Naive thymus-derived CD4-positive, alpha-beta T cell (primary cell): Measurements from ENCODE around the gene XYLT1. TPM values are rescaled to one million over a fixed set of nuclear protein-coding genes. Genes with fewer than 3 reads are reported as not detected.

Source experiments
- ATAC-seq: fragments of 150-1000 bp; cut with Tn5 transposase; 2 replicates; pipeline ENCODE4 v1.10.0; 2021; ENCODE audit warnings: mild to moderate bottlenecking, moderate library complexity
- CTCF ChIA-PET: fragments of 350-600 bp; sonication (Branson Sonifier 250); formaldehyde crosslinking; loops from one replicate; lab custom pipeline; 2021; ENCODE audit warnings: antibody characterized with exemption; lab: Charles Lee
- POLR2A ChIA-PET: fragments of 350-600 bp; sonication (Branson Sonifier 250); formaldehyde crosslinking; loops from one replicate; lab custom pipeline; 2021; ENCODE audit warnings: antibody characterized with exemption, inconsistent platforms; lab: Charles Lee
- DNase-seq, 9 donors: peaks; one replicate each; pipeline versions ENCODE4 v3.0.0 to v3.0.0-alpha.2; 2020 to 2022; ENCODE audit warnings: mixed read lengths in 1 of 9
- H3K27ac ChIP-seq: one replicate; pipeline ENCODE4 v1.7.0; 2013; ENCODE audit warnings: mild to moderate bottlenecking, low read depth, low read length, moderate library complexity
- H3K27me3 ChIP-seq, 2 donors: one replicate each; pipeline ENCODE4 v1.7.0; 2013; ENCODE audit warnings: low read length in 2 of 2, mild to moderate bottlenecking in 2 of 2, moderate library complexity in 2 of 2; ENCODE audit not compliant: control insufficient read depth in 2 of 2, insufficient read depth in 2 of 2
- H3K36me3 ChIP-seq, 3 experiments: 1 replicate in 2 of 3; 2 replicates in 1 of 3; pipeline ENCODE4 v1.7.0; 2013; ENCODE audit warnings: low read length in 3 of 3, mild to moderate bottlenecking in 3 of 3, moderate library complexity in 1 of 3; ENCODE audit not compliant: insufficient read depth in 3 of 3, control insufficient read depth in 2 of 3
- H3K4me1 ChIP-seq, 2 donors: one replicate each; pipeline ENCODE4 v1.7.0; 2013; ENCODE audit warnings: low read length in 2 of 2, mild to moderate bottlenecking in 2 of 2, moderate library complexity in 1 of 2; ENCODE audit not compliant: control insufficient read depth in 2 of 2, insufficient read depth in 2 of 2
- H3K4me3 ChIP-seq: 2 replicates; pipeline ENCODE4 v1.7.0; 2013; ENCODE audit warnings: mild to moderate bottlenecking, low read length
- H3K9me3 ChIP-seq, 3 experiments: 1 replicate in 2 of 3; 2 replicates in 1 of 3; pipeline ENCODE4 v1.7.0; 2013; ENCODE audit warnings: low read length in 3 of 3; ENCODE audit not compliant: control insufficient read depth in 2 of 3
- H3K27ac Mint-ChIP-seq, 9 donors: one replicate each; pipeline ENCODE4 v1.8.0; 2020 to 2022; ENCODE audit warnings: mixed read lengths in 9 of 9, mild to moderate bottlenecking in 8 of 9, moderate library complexity in 5 of 9, inconsistent platforms in 2 of 9
- H3K27me3 Mint-ChIP-seq, 5 donors: one replicate each; pipeline ENCODE4 v1.8.0; 2021 to 2022; ENCODE audit warnings: mixed read lengths in 5 of 5, mild to moderate bottlenecking in 1 of 5
- H3K36me3 Mint-ChIP-seq, 5 donors: one replicate each; pipeline ENCODE4 v1.8.0; 2020 to 2022; ENCODE audit warnings: mixed read lengths in 5 of 5, mild to moderate bottlenecking in 3 of 5, inconsistent platforms in 1 of 5
- H3K4me1 Mint-ChIP-seq, 7 donors: one replicate each; pipeline ENCODE4 v1.8.0; 2020 to 2022; ENCODE audit warnings: mixed read lengths in 7 of 7, mild to moderate bottlenecking in 3 of 7, inconsistent platforms in 1 of 7
- H3K4me3 Mint-ChIP-seq, 10 donors: one replicate each; pipeline ENCODE4 v1.8.0; 2020 to 2022; ENCODE audit warnings: mild to moderate bottlenecking in 10 of 10, mixed read lengths in 10 of 10, moderate library complexity in 6 of 10, inconsistent platforms in 2 of 10
- H3K9me3 Mint-ChIP-seq, 11 donors: one replicate each; pipeline ENCODE4 v1.8.0; 2020 to 2022; ENCODE audit warnings: mixed read lengths in 11 of 11, mild to moderate bottlenecking in 4 of 11, inconsistent platforms in 1 of 11, moderate library complexity in 1 of 11
- intact Hi-C, 2 donors: fragments of 100-400 bp; cut with micrococcal nuclease; formaldehyde crosslinking; loops; one replicate each; pipeline ENCODE4 v1.15.1; 2023
- polyA plus RNA-seq, 2 donors: library from polyadenylated mRNA; unstranded; fragments of 300-500 nt; fragmentation: Illumina TruSeq; gene quantifications; one replicate each; pipeline ENCODE4 v1.2.3, GENCODE V29; 2021
- total RNA-seq, 6 experiments: library from RNA in 5 of 6; stranded (reverse) in 5 of 6; gene quantifications; 1 replicate in 5 of 6; 2 replicates in 1 of 6; pipeline ENCODE4 v1.2.3 and lab custom pipeline; 2021 to 2026

The XYLT1 gene
- total and polyA plus RNA-seq, 7 experiments from 2014 or later: 1.9 to 50.4 (median 37.9) TPM

DNA sequence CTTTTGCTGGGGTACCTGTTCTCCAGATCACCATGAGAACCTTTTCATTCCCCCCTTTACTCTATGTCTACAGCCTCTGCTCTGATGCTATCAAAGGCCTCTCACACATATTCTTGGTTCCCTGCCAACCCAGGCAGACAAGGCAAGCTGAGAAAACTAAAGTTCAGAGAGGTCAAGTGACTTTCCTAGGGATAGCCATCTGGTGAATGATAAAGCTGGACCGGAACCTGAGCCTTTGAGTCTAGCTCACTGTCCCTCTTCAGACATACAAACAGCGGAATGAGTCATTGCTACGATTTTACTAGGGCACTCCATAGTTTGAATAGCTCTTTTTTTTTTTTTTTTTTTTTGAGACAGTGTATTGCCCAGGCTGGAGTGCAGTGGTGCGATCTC is 73.3 kb downstream of the XYLT1 start:
- H3K9me3 ChIP-seq: no peaks in the 10 kb centered on the region
- ChIA-PET CTCF (interaction anchor here (0.6 kb wide), 2 partner anchors 36 to 38 kb away, joined by 3 to 10 read pairs; no protein-coding TSS in a partner anchor), POLR2A (interaction anchor here (0.7 kb wide), 2 partner anchors 38 to 53 kb away, joined by 3 read pairs; no protein-coding TSS in a partner anchor)
- Mint-ChIP-seq H3K4me1 (peaks cover 20 to 62% (median 54%) of the 10 kb centered on the region in 7 donors), H3K27ac (peak overlapping the region; percentile 14 to 95 (median 87)), H3K36me3 (peaks cover under 1 to 29% (median 7%) of the 10 kb centered on the region in 5 donors), H3K4me3 (peak overlapping the region in 5 of 10 donors; percentile 11 to 65 (median 47)), H3K27me3 (no peaks in the 10 kb centered on the region), H3K9me3 (peaks cover 0 to 3% (median 0%) of the 10 kb centered on the region in 11 donors)
- peak in 1 of 9 donors; percentile 24 for DNase-seq
- peak overlapping the region; percentile 47 for H3K27ac ChIP-seq
- no peaks in the 10 kb centered on the region for H3K27me3 ChIP-seq
- no peaks in the 10 kb centered on the region for H3K36me3 ChIP-seq
- no peak for ATAC-seq
- intact Hi-C loops: loop anchor here in 1 of 2 donors (1.0 kb wide), 1 partner anchor 33 kb away; no protein-coding TSS in a partner anchor
- H3K4me3 ChIP-seq: peak overlapping the region; percentile 24
- peaks cover 25 to 29% of the 10 kb centered on the region in 2 donors for H3K4me1 ChIP-seq

DNA sequence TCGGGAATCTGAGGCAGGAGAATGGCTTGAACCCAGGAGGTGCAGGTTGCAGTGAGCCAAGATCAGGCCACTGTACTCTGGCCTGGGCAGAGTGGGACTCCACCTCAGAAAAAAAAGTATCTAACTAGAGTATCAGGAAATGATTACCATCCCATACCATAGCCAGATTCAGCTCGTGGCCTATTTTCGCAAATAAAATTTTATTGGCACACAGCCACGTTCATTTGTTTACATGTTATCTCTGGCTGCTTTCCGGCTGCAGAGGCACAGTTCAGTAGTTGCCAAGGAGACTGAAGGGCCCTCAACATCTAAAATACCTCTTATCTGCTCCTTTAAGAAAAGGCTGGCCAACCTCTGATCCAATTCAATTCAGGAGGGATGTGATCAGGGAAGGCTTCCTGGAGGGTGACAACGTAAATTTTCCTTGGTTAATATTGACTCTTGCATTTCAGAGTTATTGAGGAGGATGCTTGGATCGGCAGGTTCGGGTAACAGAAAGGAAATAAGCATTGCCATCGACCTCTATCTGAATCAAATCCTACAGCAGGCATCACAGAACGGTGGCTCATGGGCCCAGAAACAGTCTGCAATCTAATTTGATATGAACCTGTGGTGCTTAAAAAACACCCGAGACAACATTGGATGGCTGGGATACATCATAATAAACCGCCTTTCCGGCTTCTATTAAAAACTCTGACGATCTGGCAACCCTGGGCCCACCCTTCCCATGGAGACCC is 73.8 kb downstream of the XYLT1 start:
- peaks cover 25 to 29% of the 10 kb centered on the region in 2 donors for H3K4me1 ChIP-seq
- Mint-ChIP-seq H3K27me3 (no peaks in the 10 kb centered on the region), H3K27ac (peak overlapping the region in 8 of 9 donors; percentile 81 to 95 (median 90)), H3K9me3 (peaks cover 0 to 3% (median 0%) of the 10 kb centered on the region in 11 donors), H3K4me1 (peaks cover 22 to 67% (median 59%) of the 10 kb centered on the region in 7 donors), H3K4me3 (peak overlapping the region in 8 of 10 donors; percentile 8 to 65 (median 52)), H3K36me3 (peaks cover 6 to 32% (median 9%) of the 10 kb centered on the region in 5 donors)
- ChIA-PET CTCF (interaction anchor here (1.1 kb wide), 1 partner anchor 12 kb away, joined by 3 read pairs; no protein-coding TSS in a partner anchor), POLR2A (interaction anchor here (0.7 kb wide), 3 partner anchors 38 to 78 kb away, joined by 3 read pairs; no protein-coding TSS in a partner anchor)
- no peaks in the 10 kb centered on the region for H3K36me3 ChIP-seq
- intact Hi-C loops: loop anchor here in 1 of 2 donors (1.0 kb wide), 1 partner anchor 33 kb away; no protein-coding TSS in a partner anchor
- peak overlapping the region; percentile 24 for H3K4me3 ChIP-seq
- DNase-seq (peak in 7 of 9 donors; percentile 43 to 77 (median 53)), ATAC-seq (peak; percentile 85)
- H3K27ac ChIP-seq: peak overlapping the region; percentile 47
- no peaks in the 10 kb centered on the region for H3K9me3 ChIP-seq
- H3K27me3 ChIP-seq: no peaks in the 10 kb centered on the region

DNA sequence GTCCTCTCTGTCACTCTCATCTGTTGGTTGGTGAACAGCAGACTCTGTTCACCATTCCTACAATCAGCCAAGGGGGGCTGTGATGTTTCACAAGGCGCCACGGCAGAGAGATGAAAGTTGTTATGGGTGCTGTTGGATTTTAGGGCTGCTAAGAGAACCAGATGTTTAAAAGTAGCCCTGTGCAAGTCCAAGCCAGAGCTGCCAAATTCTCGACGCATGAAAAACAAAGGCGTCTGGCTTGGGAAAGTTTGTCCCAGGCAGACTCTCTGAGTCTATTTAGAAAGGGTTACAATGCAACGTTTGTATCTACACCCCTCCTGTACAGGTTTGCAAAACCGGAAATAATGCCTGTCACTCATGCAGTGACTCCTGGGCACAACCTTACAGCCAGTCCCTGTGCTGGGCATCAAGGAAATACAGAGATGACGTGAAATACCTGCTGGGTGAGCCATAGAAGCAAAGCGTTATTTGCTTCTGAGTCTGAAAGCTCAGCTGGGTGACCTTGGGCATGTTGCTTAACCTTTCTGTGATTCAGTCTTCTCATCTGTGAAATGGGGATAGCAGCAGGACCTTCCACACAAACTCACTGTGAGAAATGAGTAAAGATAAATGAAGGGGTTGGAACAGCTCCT is 74.8 kb downstream of the XYLT1 start:
- intact Hi-C loops: no loop called here
- peak overlapping the region in 1 of 10 donors; percentile 47 for H3K4me3 Mint-ChIP-seq
- H3K27ac ChIP-seq: peak overlapping the region; percentile 47
- H3K36me3 ChIP-seq: no peaks in the 10 kb centered on the region
- DNase-seq (no peak), ATAC-seq (no peak)
- no peaks in the 10 kb centered on the region for H3K27me3 ChIP-seq
- peaks cover 7 to 36% (median 16%) of the 10 kb centered on the region in 5 donors for H3K36me3 Mint-ChIP-seq
- peak overlapping the region in 6 of 9 donors; percentile 32 to 95 (median 86) for H3K27ac Mint-ChIP-seq
- no peak overlapping the region for H3K4me3 ChIP-seq
- peaks cover 25 to 29% of the 10 kb centered on the region in 2 donors for H3K4me1 ChIP-seq
- H3K4me1 Mint-ChIP-seq: peaks cover 17 to 69% (median 63%) of the 10 kb centered on the region in 7 donors
- peaks cover 0 to 3% (median 0%) of the 10 kb centered on the region in 11 donors for H3K9me3 Mint-ChIP-seq
- H3K27me3 Mint-ChIP-seq: no peaks in the 10 kb centered on the region
- ChIA-PET CTCF (interaction anchor here (1.1 kb wide), 1 partner anchor 13 kb away, joined by 3 read pairs; no protein-coding TSS in a partner anchor), POLR2A (interaction anchor here (0.7 kb wide), 1 partner anchor 79 kb away, joined by 3 read pairs; no protein-coding TSS in a partner anchor)
- no peaks in the 10 kb centered on the region for H3K9me3 ChIP-seq

DNA sequence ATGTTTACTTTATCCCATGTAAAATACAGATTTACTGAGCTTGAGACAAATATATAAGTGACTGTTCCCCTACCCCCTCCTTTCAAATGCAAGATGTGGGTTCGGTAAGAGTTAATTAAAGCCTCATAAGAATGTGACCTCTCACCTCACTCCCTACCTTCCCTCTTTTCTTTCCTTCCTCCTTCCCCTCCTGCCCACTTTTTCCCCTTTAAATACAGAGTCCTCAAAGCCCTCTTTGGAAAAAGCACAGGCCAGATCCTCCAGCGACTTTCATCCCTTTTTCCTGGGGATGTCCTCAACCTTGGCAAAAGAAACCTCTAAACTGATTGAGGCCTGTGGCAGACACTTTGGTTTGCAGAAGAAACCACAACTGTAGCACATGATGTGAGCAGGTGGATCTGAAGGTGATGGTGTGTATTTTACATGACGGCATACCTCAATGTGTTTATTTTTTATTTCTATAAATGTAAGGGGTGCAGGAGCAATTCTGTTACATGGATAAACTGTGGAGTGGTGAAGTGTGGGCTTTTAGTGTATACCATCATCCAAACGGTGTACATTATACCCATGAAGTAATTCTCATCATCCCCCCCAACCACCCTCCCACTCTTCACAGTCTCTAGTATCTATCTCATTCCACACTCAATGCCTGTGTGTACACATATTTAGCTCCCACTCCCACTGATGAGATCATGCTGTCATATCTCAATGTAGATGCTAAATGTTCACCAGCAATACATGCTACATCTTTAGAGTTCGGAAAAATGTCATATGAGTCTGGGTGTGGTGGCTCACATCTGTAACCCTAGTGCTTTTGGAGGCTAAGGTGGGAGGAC is 77.7 kb downstream of the XYLT1 start:
- Mint-ChIP-seq H3K27me3 (no peaks in the 10 kb centered on the region), H3K9me3 (peaks cover 0 to 3% (median 0%) of the 10 kb centered on the region in 11 donors), H3K4me3 (peak overlapping the region in 3 of 10 donors; percentile 11 to 66 (median 34)), H3K4me1 (peaks cover 10 to 81% (median 62%) of the 10 kb centered on the region in 7 donors), H3K36me3 (peaks cover 4 to 39% (median 13%) of the 10 kb centered on the region in 5 donors), H3K27ac (peak overlapping the region in 5 of 9 donors; percentile 10 to 78 (median 58))
- DNase-seq: peak in 1 of 9 donors; percentile 37
- ATAC-seq: peak; percentile 32
- no peak overlapping the region for H3K27ac ChIP-seq
- no peaks in the 10 kb centered on the region for H3K27me3 ChIP-seq
- peaks cover 25 to 29% of the 10 kb centered on the region in 2 donors for H3K4me1 ChIP-seq
- CTCF ChIA-PET: interaction anchor here (0.7 kb wide), 1 partner anchor 201 kb away, joined by 3 read pairs; no protein-coding TSS in a partner anchor
- intact Hi-C loops: no loop called here
- H3K4me3 ChIP-seq: no peak overlapping the region
- no peaks in the 10 kb centered on the region for H3K36me3 ChIP-seq
- no peaks in the 10 kb centered on the region for H3K9me3 ChIP-seq
- POLR2A ChIA-PET: interaction anchor here (0.6 kb wide), 1 partner anchor 10 kb away, joined by 3 read pairs; no protein-coding TSS in a partner anchor

DNA sequence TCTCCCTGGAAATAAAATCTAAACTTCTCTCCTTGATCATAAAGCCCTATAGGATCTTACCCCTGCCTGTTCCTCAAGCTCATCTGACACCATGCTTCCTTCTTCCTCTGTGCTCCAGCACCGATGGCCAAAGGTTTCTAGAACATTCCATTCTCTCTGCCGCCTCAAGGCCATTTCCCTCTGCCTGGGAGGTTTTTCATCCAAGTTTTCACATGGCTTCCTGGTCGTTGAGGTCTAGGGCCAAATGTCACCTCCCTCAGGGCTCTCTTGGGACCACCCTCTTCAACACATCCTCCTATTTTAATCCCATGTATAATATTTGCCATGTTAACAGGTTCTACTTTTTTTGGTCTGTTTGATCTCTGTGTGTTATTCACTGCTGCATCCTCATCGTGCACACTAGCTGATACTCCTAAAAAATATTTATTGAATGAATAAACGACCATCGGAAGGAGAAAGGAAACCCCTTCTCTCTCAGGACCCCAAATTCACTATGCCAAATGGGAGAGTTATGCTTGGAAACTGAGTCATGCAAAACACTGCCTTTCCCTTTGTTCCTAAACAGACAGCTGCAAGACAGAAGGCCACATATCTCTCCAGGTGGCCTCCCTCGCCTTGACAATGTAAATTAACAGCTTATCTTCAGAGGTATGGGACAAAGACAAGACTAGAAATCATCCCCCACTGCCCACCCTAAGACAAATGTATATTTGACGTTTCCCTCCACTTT is 78.5 kb downstream of the XYLT1 start:
- intact Hi-C loops: no loop called here
- Mint-ChIP-seq H3K4me1 (peaks cover 10 to 81% (median 62%) of the 10 kb centered on the region in 7 donors), H3K27me3 (no peaks in the 10 kb centered on the region), H3K9me3 (peaks cover 0 to 3% (median 0%) of the 10 kb centered on the region in 11 donors), H3K27ac (peak overlapping the region in 5 of 9 donors; percentile 3 to 78 (median 52)), H3K36me3 (peaks cover 3 to 46% (median 13%) of the 10 kb centered on the region in 5 donors), H3K4me3 (peak overlapping the region in 1 of 10 donors; percentile 11)
- H3K9me3 ChIP-seq: no peaks in the 10 kb centered on the region
- peaks cover 24 to 25% of the 10 kb centered on the region in 2 donors for H3K4me1 ChIP-seq
- H3K27me3 ChIP-seq: no peaks in the 10 kb centered on the region
- CTCF ChIA-PET: interaction anchor here (0.7 kb wide), 1 partner anchor 200 kb away, joined by 3 read pairs; no protein-coding TSS in a partner anchor
- ATAC-seq: no peak
- H3K36me3 ChIP-seq: no peaks in the 10 kb centered on the region
- POLR2A ChIA-PET: interaction anchor here (0.6 kb wide), 1 partner anchor 9 kb away, joined by 3 read pairs; no protein-coding TSS in a partner anchor
- no peak overlapping the region for H3K27ac ChIP-seq
- no peak for DNase-seq
- H3K4me3 ChIP-seq: no peak overlapping the region
